SK-N-SH (cell line): ENCODE data around the gene ADNP2. TPM values are rescaled to one million over a fixed set of nuclear protein-coding genes. Genes with fewer than 3 reads are reported as not detected.

Experiments used
- CTCF ChIA-PET: fragments of 300-600, 350-600 bp; formaldehyde crosslinking; extraction: SDS; loops from one replicate; lab custom pipeline; 2021; lab: Yijun Ruan, JAX
- POLR2A ChIA-PET: fragments of 350-600 bp; sonication (Branson Sonifier 250); formaldehyde crosslinking; extraction: SDS; loops from one replicate; lab custom pipeline; 2020; ENCODE audit warnings: antibody characterized with exemption, inconsistent platforms; lab: Yijun Ruan, JAX
- DNase-seq: peaks from one replicate; pipeline ENCODE4 v3.0.0; 2012
- H2AFZ ChIP-seq: fragments of 200-600 bp; sonication (generic); 2 replicates; pipeline ENCODE4 v1.8.1; 2016; ENCODE audit warnings: antibody characterized with exemption, mild to moderate bottlenecking, low read depth
- H3F3A ChIP-seq: fragments of 200-600 bp; sonication (generic); replicated peaks from 2 replicates; pipeline ENCODE3; 2016; ENCODE audit warnings: antibody characterized with exemption, mild to moderate bottlenecking; ENCODE audit not compliant: insufficient read depth
- H3K27ac ChIP-seq, 2 experiments: fragments of 200-500 bp in 1 of 2; fragments of 200-600 bp in 1 of 2; sonication (Bioruptor generic) in 1 of 2; sonication (generic), shearing (Covaris generic) in 1 of 2; 2 replicates each; pipeline versions ENCODE4 v1.5.1 to v1.6.1; 2014 to 2016; ENCODE audit warnings: low read depth in 2 of 2, inconsistent platforms in 1 of 2, low read length in 1 of 2, mild to moderate bottlenecking in 1 of 2, mixed read lengths in 1 of 2
- H3K27me3 ChIP-seq: fragments of 200-600 bp; sonication (generic), shearing (Covaris generic); 2 replicates; pipeline ENCODE4 v1.6.1; 2016; ENCODE audit warnings: mixed run types; ENCODE audit not compliant: insufficient read depth
- H3K36me3 ChIP-seq, 2 experiments: fragments of 200-500 bp in 1 of 2; fragments of 200-600 bp in 1 of 2; sonication (Bioruptor generic) in 1 of 2; sonication (generic) in 1 of 2; replicated peaks in 1 of 2; 2 replicates each; pipeline versions ENCODE3 to v1.5.1; 2014 to 2016; ENCODE audit warnings: low read length in 1 of 2, mild to moderate bottlenecking in 1 of 2; ENCODE audit not compliant: insufficient read depth in 2 of 2, control insufficient read depth in 1 of 2
- H3K4me1 ChIP-seq, 2 experiments: fragments of 200-500 bp in 1 of 2; fragments of 200-600 bp in 1 of 2; sonication (Bioruptor generic) in 1 of 2; sonication (generic), shearing (Covaris generic) in 1 of 2; 2 replicates each; pipeline versions ENCODE4 v1.5.1 to v1.6.1; 2014 to 2016; ENCODE audit warnings: low read depth in 1 of 2, low read length in 1 of 2, mixed run types in 1 of 2; ENCODE audit not compliant: insufficient read depth in 2 of 2, control insufficient read depth in 1 of 2
- H3K4me2 ChIP-seq: fragments of 200-600 bp; sonication (generic), shearing (Covaris generic); 2 replicates; pipeline ENCODE4 v1.6.1; 2017; ENCODE audit warnings: mixed run types
- H3K4me3 ChIP-seq, 2 experiments: fragments of 200-500 bp in 1 of 2; fragments of 200-600 bp in 1 of 2; sonication (Bioruptor generic) in 1 of 2; sonication (generic), shearing (Covaris generic) in 1 of 2; 2 replicates each; pipeline versions ENCODE4 v1.5.1 to v1.8.1; 2014 to 2016; ENCODE audit warnings: low read depth in 2 of 2, inconsistent platforms in 1 of 2, low read length in 1 of 2, mild to moderate bottlenecking in 1 of 2, mixed read lengths in 1 of 2, moderate library complexity in 1 of 2
- H3K79me2 ChIP-seq: fragments of 200-600 bp; sonication (generic); 2 replicates; pipeline ENCODE4 v1.8.1; 2017; ENCODE audit warnings: mild to moderate bottlenecking; ENCODE audit not compliant: insufficient read depth
- H3K9ac ChIP-seq: fragments of 200-600 bp; sonication (generic); 2 replicates; pipeline ENCODE4 v1.6.1; 2017; ENCODE audit warnings: mixed run types
- H3K9me2 ChIP-seq: fragments of 200-600 bp; sonication (generic); 2 replicates; pipeline ENCODE4 v1.6.1; 2017; ENCODE audit warnings: mixed run types
- H3K9me3 ChIP-seq: fragments of 200-600 bp; sonication (generic); 2 replicates; pipeline ENCODE4 v1.6.1; 2017; ENCODE audit warnings: mixed run types, mild to moderate bottlenecking, moderate library complexity
- H4K20me1 ChIP-seq: fragments of 200-600 bp; sonication (generic); 2 replicates; pipeline ENCODE4 v1.6.1; 2017; ENCODE audit warnings: mild to moderate bottlenecking, mixed run types; ENCODE audit not compliant: insufficient read depth
- ELF1 ChIP-seq: IDR thresholded peaks from 2 replicates; pipeline ENCODE4 v1.4.0; 2012
- EP300 ChIP-seq, 2 experiments: IDR thresholded peaks; 2 replicates each; pipeline versions ENCODE4 v1.4.0 to v1.6.1; 2012; ENCODE audit warnings: borderline replicate concordance in 1 of 2, low read depth in 1 of 2, low read length in 1 of 2
- EZH2phosphoT487 ChIP-seq: fragments of 200-600 bp; sonication (generic); IDR thresholded peaks from 2 replicates; pipeline ENCODE4 v1.6.1; 2017; ENCODE audit warnings: low read depth, mixed run types, mild to moderate bottlenecking, antibody characterized with exemption, moderate library complexity, borderline replicate concordance
- FOSL2 ChIP-seq: IDR thresholded peaks from 2 replicates; pipeline ENCODE4 v1.4.0; 2012; ENCODE audit warnings: low read depth, mild to moderate bottlenecking, moderate library complexity, borderline replicate concordance
- FOXM1 ChIP-seq: IDR thresholded peaks from 2 replicates; pipeline ENCODE4 v1.4.0; 2012; ENCODE audit warnings: low read depth, mild to moderate bottlenecking
- GABPA ChIP-seq: IDR thresholded peaks from 2 replicates; pipeline ENCODE4 v1.4.0; 2012; ENCODE audit warnings: low read depth, mild to moderate bottlenecking
- GATA2 ChIP-seq: sonication (generic); formaldehyde crosslinking; IDR thresholded peaks from 2 replicates; pipeline ENCODE4 v1.5.0; 2020; ENCODE audit warnings: mild to moderate bottlenecking, missing genetic modification reagents
- IRF3 ChIP-seq: fragments of 150-350 bp; IDR thresholded peaks from 2 replicates; pipeline ENCODE4 v1.6.1; 2016; ENCODE audit warnings: mild to moderate bottlenecking, low read depth, low read length
- MEF2A ChIP-seq: IDR thresholded peaks from 2 replicates; pipeline ENCODE4 v1.4.0; 2012; ENCODE audit warnings: low read depth, borderline replicate concordance
- MXI1 ChIP-seq: IDR thresholded peaks from 2 replicates; pipeline ENCODE4 v1.6.1; 2012; ENCODE audit warnings: mild to moderate bottlenecking, low read depth, low read length, improper control_type of control experiment
- RAD21 ChIP-seq: IDR thresholded peaks from 2 replicates; pipeline ENCODE4 v1.6.1; 2012; ENCODE audit warnings: mild to moderate bottlenecking, low read length
- RCOR1 ChIP-seq: fragments of 150-350 bp; IDR thresholded peaks from 2 replicates; pipeline ENCODE4 v1.6.1; 2017; ENCODE audit warnings: antibody characterized with exemption, low read length
- REST ChIP-seq: IDR thresholded peaks from 2 replicates; pipeline ENCODE4 v1.6.1; 2012; ENCODE audit warnings: mild to moderate bottlenecking, low read depth, low read length, moderate library complexity
- RFX5 ChIP-seq: IDR thresholded peaks from 2 replicates; pipeline ENCODE4 v1.6.1; 2012; ENCODE audit warnings: mild to moderate bottlenecking, improper control_type of control experiment, low read length
- SMC3 ChIP-seq: IDR thresholded peaks from 2 replicates; pipeline ENCODE4 v1.6.1; 2012; ENCODE audit warnings: low read depth, low read length, improper control_type of control experiment
- TCF12 ChIP-seq: IDR thresholded peaks from 2 replicates; pipeline ENCODE4 v1.4.0; 2012
- USF2 ChIP-seq: fragments of 150-350 bp; IDR thresholded peaks from 2 replicates; pipeline ENCODE4 v1.6.1; 2017; ENCODE audit warnings: antibody characterized with exemption, low read length, low read depth, borderline replicate concordance
- YY1 ChIP-seq: IDR thresholded peaks from 2 replicates; pipeline ENCODE4 v1.4.0; 2012; ENCODE audit warnings: low read depth, mild to moderate bottlenecking
- WGBS: methylation state at CpG from one replicate; pipeline ENCODE4 v1.1.6; 2017; ENCODE audit warnings: low lambda C conversion rate; 5-methylcytosine and 5-hydroxymethylcytosine counted together
- polyA plus RNA-seq, 3 experiments: library from polyadenylated mRNA; depleted of rRNA; stranded (reverse); fragments of >200 nt; gene quantifications; 2 replicates each; pipeline ENCODE4 v1.2.3, GENCODE V29; 2012

The ADNP2 gene
- polyA plus RNA-seq, 1 of the 3 experiments (the other 2 are of a cell fraction), result 4.3 TPM

GRCh38 chr18:80059945-80060344, 49.1 kb upstream of the ADNP2 start:
- Histone ChIP-seq H2AFZ (no peak overlapping the region), H3K4me1 (no peaks in the 10 kb centered on the region), H3K9me2 (no peaks in the 10 kb centered on the region), H3K4me3 (no peak overlapping the region), H3K27ac (no peak overlapping the region), H3K36me3 (peaks cover 0 to 5% of the 10 kb centered on the region in 2 experiments), H4K20me1 (no peaks in the 10 kb centered on the region), H3K9ac (no peak overlapping the region), H3K27me3 (no peaks in the 10 kb centered on the region), H3K4me2 (no peak overlapping the region), H3K79me2 (no peaks in the 10 kb centered on the region), H3K9me3 (peaks cover 18% of the 10 kb centered on the region), H3F3A (peaks cover 5% of the 10 kb centered on the region)
- TF ChIP-seq EP300 (IDR thresholded peaks at IDR 0.05; ENCODE audit: borderline replicate concordance in 1 of 2, low read depth in 1 of 2, low read length in 1 of 2) (no peak), ELF1 (no peak), MEF2A (no peak), REST (no peak), MXI1 (no peak), SMC3 (no peak), GATA2 (no peak), RAD21 (no peak), FOSL2 (no peak), TCF12 (no peak), RFX5 (no peak), FOXM1 (no peak), EZH2phosphoT487 (no peak), USF2 (no peak), GABPA (no peak), RCOR1 (no peak)
- DNase-seq, result no peak
- WGBS, result 53% methylated on average over 6 of the region's 6 CpGs
- ChIA-PET POLR2A (no interaction called here), CTCF (no interaction called here)

- H3F3A ChIP-seq, result peaks cover 6% of the 10 kb centered on the region
- no peak overlapping the region for H3K27ac ChIP-seq
- ChIA-PET CTCF (no interaction called here), POLR2A (no interaction called here)
- H3K4me2 ChIP-seq, result no peak overlapping the region
- no peak overlapping the region for H2AFZ ChIP-seq
- H4K20me1 ChIP-seq, result no peaks in the 10 kb centered on the region
- TF ChIP-seq IRF3, result no peak
- no peak for TF ChIP-seq YY1
- TF ChIP-seq REST, result no peak
- TF ChIP-seq SMC3, result no peak
- no peak for TF ChIP-seq GATA2
- no peaks in the 10 kb centered on the region for H3K36me3 ChIP-seq
- H3K4me3 ChIP-seq, result no peak overlapping the region
- no peaks in the 10 kb centered on the region for H3K9me3 ChIP-seq
- H3K9me2 ChIP-seq, result no peaks in the 10 kb centered on the region
- H3K27me3 ChIP-seq, result no peaks in the 10 kb centered on the region
- no peaks in the 10 kb centered on the region for H3K4me1 ChIP-seq
- no peak for DNase-seq
- 76% methylated on average over 8 of the region's 9 CpGs for WGBS
- no peaks in the 10 kb centered on the region for H3K79me2 ChIP-seq
- H3K9ac ChIP-seq, result no peak overlapping the region
Measured at GRCh38 chr18:80065705-80066104, 43.4 kb upstream of the ADNP2 start.
